Nephron (organoid): ENCODE results near the gene CACNA1C.

ENCODE experiments used
- H3K27ac Mint-ChIP-seq, 3 experiments: 2 replicates each; pipeline ENCODE4 v1.8.0; 2020; ENCODE audit warnings: mixed read lengths in 3 of 3, mild to moderate bottlenecking in 2 of 3, moderate library complexity in 1 of 3
- H3K27me3 Mint-ChIP-seq: 2 replicates; pipeline ENCODE4 v1.8.0; 2021; ENCODE audit warnings: low read depth, mild to moderate bottlenecking, moderate library complexity, mixed read lengths
- H3K36me3 Mint-ChIP-seq: 2 replicates; pipeline ENCODE4 v1.8.0; 2020; ENCODE audit warnings: low read depth, mixed read lengths
- H3K4me1 Mint-ChIP-seq: 2 replicates; pipeline ENCODE4 v1.8.0; 2020; ENCODE audit warnings: mixed read lengths
- H3K4me3 Mint-ChIP-seq, 3 experiments: 2 replicates each; pipeline ENCODE4 v1.8.0; 2020; ENCODE audit warnings: mild to moderate bottlenecking in 3 of 3, mixed read lengths in 3 of 3, moderate library complexity in 2 of 3
- H3K9me3 Mint-ChIP-seq: 2 replicates; pipeline ENCODE4 v1.8.0; 2020; ENCODE audit warnings: mixed read lengths
- TF ChIP-seq, protein P1 (sequence below), 3 experiments: fragments of 200-600 bp; sonication (generic); IDR thresholded peaks; one replicate each; pipeline ENCODE4 v1.5.0; 2021; ENCODE audit warnings: antibody characterized with exemption in 3 of 3; ENCODE audit not compliant: unreplicated experiment in 3 of 3

CACNA1C gene

GRCh38 chr12:2286047-2286446 is 233.3 kb downstream of the CACNA1C start:
- H3K9me3 Mint-ChIP-seq, result peaks cover 13% of the 10 kb centered on the region
- TF ChIP-seq, protein P1, sequence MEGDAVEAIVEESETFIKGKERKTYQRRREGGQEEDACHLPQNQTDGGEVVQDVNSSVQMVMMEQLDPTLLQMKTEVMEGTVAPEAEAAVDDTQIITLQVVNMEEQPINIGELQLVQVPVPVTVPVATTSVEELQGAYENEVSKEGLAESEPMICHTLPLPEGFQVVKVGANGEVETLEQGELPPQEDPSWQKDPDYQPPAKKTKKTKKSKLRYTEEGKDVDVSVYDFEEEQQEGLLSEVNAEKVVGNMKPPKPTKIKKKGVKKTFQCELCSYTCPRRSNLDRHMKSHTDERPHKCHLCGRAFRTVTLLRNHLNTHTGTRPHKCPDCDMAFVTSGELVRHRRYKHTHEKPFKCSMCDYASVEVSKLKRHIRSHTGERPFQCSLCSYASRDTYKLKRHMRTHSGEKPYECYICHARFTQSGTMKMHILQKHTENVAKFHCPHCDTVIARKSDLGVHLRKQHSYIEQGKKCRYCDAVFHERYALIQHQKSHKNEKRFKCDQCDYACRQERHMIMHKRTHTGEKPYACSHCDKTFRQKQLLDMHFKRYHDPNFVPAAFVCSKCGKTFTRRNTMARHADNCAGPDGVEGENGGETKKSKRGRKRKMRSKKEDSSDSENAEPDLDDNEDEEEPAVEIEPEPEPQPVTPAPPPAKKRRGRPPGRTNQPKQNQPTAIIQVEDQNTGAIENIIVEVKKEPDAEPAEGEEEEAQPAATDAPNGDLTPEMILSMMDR (IDR thresholded peaks at IDR 0.05; ENCODE audit: unreplicated experiment in 3 of 3), result no peak
- peaks cover 69% of the 10 kb centered on the region for H3K4me1 Mint-ChIP-seq
- no peaks in the 10 kb centered on the region for H3K36me3 Mint-ChIP-seq
- peak overlapping the region; percentile 82 to 100 (median 87) for H3K27ac Mint-ChIP-seq
- peaks cover 10% of the 10 kb centered on the region for H3K27me3 Mint-ChIP-seq
- H3K4me3 Mint-ChIP-seq, result no peak overlapping the region

GRCh38 chr12:2286461-2287131 is 233.8 kb downstream of the CACNA1C start:
- Mint-ChIP-seq H3K27me3 (peaks cover 10% of the 10 kb centered on the region), H3K36me3 (no peaks in the 10 kb centered on the region), H3K4me3 (peak overlapping the region in 1 of 3 experiments; percentile 11), H3K27ac (peak overlapping the region; percentile 82 to 100 (median 87)), H3K4me1 (peaks cover 69% of the 10 kb centered on the region), H3K9me3 (peaks cover 8% of the 10 kb centered on the region)
- TF ChIP-seq, protein P1 (IDR thresholded peaks at IDR 0.05; ENCODE audit: unreplicated experiment in 3 of 3), result no peak

GRCh38 chr12:2287151-2287550 is 234.4 kb downstream of the CACNA1C start:
- no peak overlapping the region for H3K4me3 Mint-ChIP-seq
- H3K27ac Mint-ChIP-seq, result peak overlapping the region; percentile 60 to 100 (median 82)
- peaks cover 4% of the 10 kb centered on the region for H3K9me3 Mint-ChIP-seq
- H3K27me3 Mint-ChIP-seq, result peaks cover 10% of the 10 kb centered on the region
- peaks cover 69% of the 10 kb centered on the region for H3K4me1 Mint-ChIP-seq
- TF ChIP-seq, protein P1 (IDR thresholded peaks at IDR 0.05; ENCODE audit: unreplicated experiment in 3 of 3), result no peak
- no peaks in the 10 kb centered on the region for H3K36me3 Mint-ChIP-seq

DNA sequence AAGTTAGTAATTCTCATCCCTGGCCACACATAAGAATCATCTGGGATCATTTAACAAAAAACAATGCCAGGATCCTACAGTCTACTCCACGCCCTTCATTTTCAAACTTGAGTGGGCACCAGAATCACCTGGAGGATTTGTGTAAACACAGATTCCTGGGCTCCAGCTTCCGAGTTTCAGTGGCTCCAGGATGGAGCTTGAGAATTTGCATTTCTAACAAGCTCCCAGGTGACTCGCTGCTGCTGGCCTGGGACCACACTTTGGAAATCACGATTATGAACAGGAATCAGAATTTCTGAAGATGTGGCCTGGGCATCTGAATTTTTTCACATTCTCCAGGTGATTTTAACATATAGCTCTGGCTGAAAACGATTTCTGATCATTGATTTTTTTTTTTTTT is 234.8 kb downstream of the CACNA1C start:
- Mint-ChIP-seq H3K4me3 (peak overlapping the region in 1 of 3 experiments; percentile 63), H3K4me1 (peaks cover 68% of the 10 kb centered on the region), H3K27me3 (peaks cover 10% of the 10 kb centered on the region), H3K27ac (peak overlapping the region; percentile 76 to 100 (median 82)), H3K9me3 (peaks cover 4% of the 10 kb centered on the region), H3K36me3 (no peaks in the 10 kb centered on the region)
- TF ChIP-seq, protein P1 (IDR thresholded peaks at IDR 0.05; ENCODE audit: unreplicated experiment in 3 of 3), result no peak

- H3K4me1 Mint-ChIP-seq, result peaks cover 68% of the 10 kb centered on the region
- peak overlapping the region; percentile 76 to 100 (median 77) for H3K27ac Mint-ChIP-seq
- peaks cover 10% of the 10 kb centered on the region for H3K27me3 Mint-ChIP-seq
- no peaks in the 10 kb centered on the region for H3K9me3 Mint-ChIP-seq
- TF ChIP-seq, protein P1 (IDR thresholded peaks at IDR 0.05; ENCODE audit: unreplicated experiment in 3 of 3), result no peak
- H3K36me3 Mint-ChIP-seq, result no peaks in the 10 kb centered on the region
- H3K4me3 Mint-ChIP-seq, result peak overlapping the region in 1 of 3 experiments; percentile 63
Measured at GRCh38 chr12:2288001-2288400, 235.2 kb downstream of the CACNA1C start.

GRCh38 chr12:2288471-2288870 is 235.7 kb downstream of the CACNA1C start:
- Mint-ChIP-seq H3K27ac (peak overlapping the region in 1 of 3 experiments; percentile 100), H3K27me3 (peaks cover 10% of the 10 kb centered on the region), H3K4me1 (peaks cover 68% of the 10 kb centered on the region), H3K9me3 (no peaks in the 10 kb centered on the region), H3K4me3 (no peak overlapping the region), H3K36me3 (no peaks in the 10 kb centered on the region)
- TF ChIP-seq, protein P1 (IDR thresholded peaks at IDR 0.05; ENCODE audit: unreplicated experiment in 3 of 3), result no peak
